ENCODE measurements around the gene SH3BP4. TPM values are rescaled to one million over a fixed set of nuclear protein-coding genes. Genes with fewer than 3 reads are reported as not detected.

Gene SH3BP4
- total RNA-seq, 1 donor from 2014 or later, result 0.66 TPM

- Mint-ChIP-seq H3K27ac (no peak overlapping the region), H3K27me3 (ENCODE audit: low read depth) (no peaks in the 10 kb centered on the region), H3K4me3 (ENCODE audit: low read depth) (no peak overlapping the region), H3K36me3 (ENCODE audit: low read depth) (no peaks in the 10 kb centered on the region), H3K4me1 (ENCODE audit: low read depth) (no peaks in the 10 kb centered on the region), H3K9me3 (no peaks in the 10 kb centered on the region)
- no peak for DNase-seq (ENCODE audit: low spot score)
- intact Hi-C loops (cut with micrococcal nuclease), result no loop called here
Observed at GRCh38 chr2:235091983-235092382, 140.2 kb downstream of the SH3BP4 start.

GRCh38 chr2:235092433-235093223 lies 140.8 kb downstream of the SH3BP4 start:
- H3K9me3 Mint-ChIP-seq, result no peaks in the 10 kb centered on the region
- DNase-seq (ENCODE audit: low spot score), result no peak
- intact Hi-C loops (cut with micrococcal nuclease), result no loop called here
- H3K36me3 Mint-ChIP-seq (ENCODE audit: low read depth), result no peaks in the 10 kb centered on the region
- H3K27ac Mint-ChIP-seq, result no peak overlapping the region
- H3K4me1 Mint-ChIP-seq (ENCODE audit: low read depth), result no peaks in the 10 kb centered on the region
- no peak overlapping the region for H3K4me3 Mint-ChIP-seq (ENCODE audit: low read depth)
- H3K27me3 Mint-ChIP-seq (ENCODE audit: low read depth), result no peaks in the 10 kb centered on the region

- no peaks in the 10 kb centered on the region for H3K27me3 Mint-ChIP-seq (ENCODE audit: low read depth)
- H3K4me1 Mint-ChIP-seq (ENCODE audit: low read depth), result no peaks in the 10 kb centered on the region
- no peak overlapping the region for H3K4me3 Mint-ChIP-seq (ENCODE audit: low read depth)
- no peaks in the 10 kb centered on the region for H3K36me3 Mint-ChIP-seq (ENCODE audit: low read depth)
- no peak overlapping the region for H3K27ac Mint-ChIP-seq
- intact Hi-C loops (cut with micrococcal nuclease), result no loop called here
- no peak for DNase-seq (ENCODE audit: low spot score)
- no peaks in the 10 kb centered on the region for H3K9me3 Mint-ChIP-seq
Observed at GRCh38 chr2:235094457-235094856, 142.6 kb downstream of the SH3BP4 start.

GRCh38 chr2:235095569-235095968 lies 143.8 kb downstream of the SH3BP4 start:
- Mint-ChIP-seq H3K9me3 (no peaks in the 10 kb centered on the region), H3K27me3 (ENCODE audit: low read depth) (no peaks in the 10 kb centered on the region), H3K4me1 (ENCODE audit: low read depth) (no peaks in the 10 kb centered on the region), H3K4me3 (ENCODE audit: low read depth) (no peak overlapping the region), H3K36me3 (ENCODE audit: low read depth) (no peaks in the 10 kb centered on the region), H3K27ac (no peak overlapping the region)
- intact Hi-C loops (cut with micrococcal nuclease), result no loop called here
- DNase-seq (ENCODE audit: low spot score), result no peak

GRCh38 chr2:235096447-235096846 lies 144.6 kb downstream of the SH3BP4 start:
- intact Hi-C loops (cut with micrococcal nuclease), result no loop called here
- H3K4me3 Mint-ChIP-seq (ENCODE audit: low read depth), result no peak overlapping the region
- DNase-seq (ENCODE audit: low spot score), result no peak
- H3K27ac Mint-ChIP-seq, result no peak overlapping the region
- H3K4me1 Mint-ChIP-seq (ENCODE audit: low read depth), result no peaks in the 10 kb centered on the region
- H3K27me3 Mint-ChIP-seq (ENCODE audit: low read depth), result no peaks in the 10 kb centered on the region
- no peaks in the 10 kb centered on the region for H3K9me3 Mint-ChIP-seq
- H3K36me3 Mint-ChIP-seq (ENCODE audit: low read depth), result no peaks in the 10 kb centered on the region

- no peak overlapping the region for H3K4me3 Mint-ChIP-seq (ENCODE audit: low read depth)
- no peaks in the 10 kb centered on the region for H3K4me1 Mint-ChIP-seq (ENCODE audit: low read depth)
- no peaks in the 10 kb centered on the region for H3K36me3 Mint-ChIP-seq (ENCODE audit: low read depth)
- DNase-seq (ENCODE audit: low spot score), result no peak
- H3K27me3 Mint-ChIP-seq (ENCODE audit: low read depth), result no peaks in the 10 kb centered on the region
- no peak overlapping the region for H3K27ac Mint-ChIP-seq
- intact Hi-C loops (cut with micrococcal nuclease), result no loop called here
- H3K9me3 Mint-ChIP-seq, result no peaks in the 10 kb centered on the region
Observed at GRCh38 chr2:235097196-235097595, 145.4 kb downstream of the SH3BP4 start.

GRCh38 chr2:235098269-235098668 lies 146.5 kb downstream of the SH3BP4 start:
- no peak for DNase-seq (ENCODE audit: low spot score)
- no peaks in the 10 kb centered on the region for H3K9me3 Mint-ChIP-seq
- H3K36me3 Mint-ChIP-seq (ENCODE audit: low read depth), result no peaks in the 10 kb centered on the region
- H3K4me1 Mint-ChIP-seq (ENCODE audit: low read depth), result no peaks in the 10 kb centered on the region
- no peak overlapping the region for H3K4me3 Mint-ChIP-seq (ENCODE audit: low read depth)
- H3K27me3 Mint-ChIP-seq (ENCODE audit: low read depth), result no peaks in the 10 kb centered on the region
- intact Hi-C loops (cut with micrococcal nuclease), result no loop called here
- H3K27ac Mint-ChIP-seq, result no peak overlapping the region

- H3K27me3 Mint-ChIP-seq (ENCODE audit: low read depth), result no peaks in the 10 kb centered on the region
- H3K9me3 Mint-ChIP-seq, result no peaks in the 10 kb centered on the region
- no peak overlapping the region for H3K4me3 Mint-ChIP-seq (ENCODE audit: low read depth)
- no peaks in the 10 kb centered on the region for H3K36me3 Mint-ChIP-seq (ENCODE audit: low read depth)
- DNase-seq (ENCODE audit: low spot score), result no peak
- intact Hi-C loops (cut with micrococcal nuclease), result no loop called here
- H3K4me1 Mint-ChIP-seq (ENCODE audit: low read depth), result no peaks in the 10 kb centered on the region
- H3K27ac Mint-ChIP-seq, result no peak overlapping the region
Observed at GRCh38 chr2:235098736-235099494, 147.1 kb downstream of the SH3BP4 start.

GRCh38 chr2:235102896-235103295 lies 151.1 kb downstream of the SH3BP4 start:
- Mint-ChIP-seq H3K27ac (no peak overlapping the region), H3K4me3 (ENCODE audit: low read depth) (no peak overlapping the region), H3K4me1 (ENCODE audit: low read depth) (no peaks in the 10 kb centered on the region), H3K27me3 (ENCODE audit: low read depth) (no peaks in the 10 kb centered on the region), H3K9me3 (no peaks in the 10 kb centered on the region), H3K36me3 (ENCODE audit: low read depth) (no peaks in the 10 kb centered on the region)
- intact Hi-C loops (cut with micrococcal nuclease), result no loop called here
- no peak for DNase-seq (ENCODE audit: low spot score)

Measured in activated T-helper 2 cell treated with anti-CD3 and anti-CD28 coated beads, Interferon-gamma antibody, Interleukin-2, Interleukin-4, amounts not matched to agents 10 μg/mL and 5 μg/mL and 100 μg/mL, durations not matched to agents 14 hours and 24 hours and 36 hours (primary cell).